GM21529 (cell line): ENCODE measurements around the gene PLXNA2.

Experiments
- ATAC-seq: cut with Tn5 transposase; IDR thresholded peaks from one replicate; pipeline ENCODE4 v1.9.1; 2021; ENCODE audit not compliant: unreplicated experiment

The PLXNA2 gene

DNA sequence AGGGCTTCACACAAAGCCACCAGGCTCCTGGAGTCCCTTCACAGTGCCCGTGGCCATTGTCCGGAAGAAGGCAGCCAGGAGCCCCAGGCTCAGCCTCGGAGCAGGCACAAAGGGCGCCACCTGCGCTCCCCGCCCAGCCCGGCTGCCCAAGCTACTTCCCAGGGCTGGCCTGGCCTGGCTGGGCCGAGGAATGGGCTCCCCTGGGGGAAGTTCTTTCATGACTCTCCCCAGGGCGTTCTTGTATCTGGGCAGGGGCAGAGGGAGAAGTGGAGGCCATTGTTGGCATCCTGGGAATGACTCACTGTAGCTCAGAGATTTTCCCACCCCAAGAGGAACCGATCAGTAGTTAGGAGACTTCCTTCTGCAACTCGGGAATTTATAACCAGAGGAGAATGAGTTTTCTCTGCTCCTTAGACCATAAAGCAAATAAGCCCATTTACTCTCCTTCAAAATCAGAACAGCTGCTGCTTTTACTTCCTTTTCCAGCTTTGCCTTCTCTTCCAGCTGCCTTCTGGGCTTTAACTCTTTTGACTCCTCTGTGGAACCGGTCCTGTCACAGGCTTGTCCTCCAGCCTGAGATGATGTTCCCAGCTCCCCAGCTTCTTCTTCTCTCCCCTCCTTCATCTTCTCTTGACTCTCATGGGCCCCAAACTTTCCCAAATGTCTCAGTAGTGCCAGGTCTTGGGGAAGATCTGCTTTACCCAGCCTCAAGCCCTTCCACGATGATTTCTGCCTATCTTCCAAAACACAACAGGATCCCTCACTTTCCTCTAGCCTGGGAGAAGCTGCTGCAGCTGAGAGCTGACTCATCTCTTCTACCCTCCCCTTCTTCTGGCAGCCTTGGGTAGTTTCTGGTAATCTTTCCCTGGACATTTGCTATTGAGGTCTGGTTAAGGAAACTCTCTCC, 214.6 kb downstream of the PLXNA2 start:
- no peak for ATAC-seq

DNA sequence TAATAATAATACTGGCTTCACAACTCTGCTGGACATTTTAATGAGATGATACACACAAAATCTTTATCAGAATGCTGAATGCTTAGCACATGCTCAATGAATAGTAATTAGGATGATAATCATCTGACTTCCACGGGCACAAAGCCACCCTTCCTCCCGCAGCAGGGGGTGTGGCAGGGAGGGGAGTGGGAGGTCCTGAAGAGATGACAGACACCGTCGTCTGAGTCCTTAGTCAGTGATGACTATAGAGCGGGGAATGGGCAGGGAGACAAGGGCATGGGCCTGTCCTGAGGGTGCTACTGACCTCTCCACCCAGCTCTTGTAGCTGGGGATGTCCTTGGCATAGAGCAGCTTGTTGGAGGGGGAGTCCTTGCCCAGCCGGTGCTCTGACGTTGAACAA, 215.7 kb downstream of the PLXNA2 start:
- ATAC-seq = no peak

DNA sequence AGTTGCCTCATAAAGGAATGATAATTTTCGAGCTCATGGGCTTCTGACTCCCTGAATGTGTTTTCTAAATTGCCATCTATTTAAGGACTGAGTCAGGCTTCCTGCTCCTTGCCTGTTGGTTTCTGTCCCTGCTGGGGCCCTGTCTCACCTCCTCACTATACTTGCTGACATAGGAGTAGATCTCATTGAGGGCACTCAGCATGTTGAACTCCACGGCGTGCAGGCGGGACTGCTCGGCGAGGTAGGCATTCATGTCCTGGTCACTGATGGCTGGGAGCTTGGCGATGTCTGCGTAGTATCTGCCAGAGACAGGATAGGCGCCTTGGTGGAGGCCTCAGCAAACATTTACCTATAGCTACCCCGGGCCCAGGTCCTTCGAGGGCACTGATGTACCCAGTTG, 216.3 kb downstream of the PLXNA2 start:
- no peak for ATAC-seq

GRCh38 chr1:208026880-208027438, 217.2 kb downstream of the PLXNA2 start:
- ATAC-seq = no peak

DNA sequence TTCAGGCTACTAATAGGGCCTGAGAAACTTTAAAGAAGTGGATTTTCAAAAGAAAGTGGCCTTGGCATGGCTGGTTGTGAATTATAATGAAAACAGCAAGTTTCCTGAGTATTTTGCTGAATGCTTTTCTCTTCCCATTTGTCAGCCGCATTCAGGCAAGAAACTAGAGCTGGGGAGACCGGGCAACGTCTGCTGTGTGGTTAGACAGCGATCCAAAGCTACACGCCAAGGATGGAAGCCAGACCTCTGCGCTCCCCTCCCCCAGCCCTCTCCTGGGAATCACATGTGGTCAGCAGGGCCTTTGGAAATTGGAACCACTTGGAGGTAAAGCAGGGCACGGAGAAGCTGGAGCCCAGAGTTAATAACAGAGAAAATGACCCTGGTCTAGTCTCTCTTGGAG, 219.2 kb downstream of the PLXNA2 start:
- no peak for ATAC-seq

- no peak for ATAC-seq
Measured at GRCh38 chr1:208024406-208024805, 219.8 kb downstream of the PLXNA2 start.

- no peak for ATAC-seq
Measured at GRCh38 chr1:208019257-208019656, 224.9 kb downstream of the PLXNA2 start.

GRCh38 chr1:208015255-208015654, 228.9 kb downstream of the PLXNA2 start:
- no peak for ATAC-seq

- ATAC-seq = no peak
Measured at GRCh38 chr1:208013210-208013609, 231.0 kb downstream of the PLXNA2 start.

- ATAC-seq = no peak
Measured at GRCh38 chr1:208012721-208013120, 231.5 kb downstream of the PLXNA2 start.

- ATAC-seq = no peak
Measured at GRCh38 chr1:208010487-208011071, 233.6 kb downstream of the PLXNA2 start.

DNA sequence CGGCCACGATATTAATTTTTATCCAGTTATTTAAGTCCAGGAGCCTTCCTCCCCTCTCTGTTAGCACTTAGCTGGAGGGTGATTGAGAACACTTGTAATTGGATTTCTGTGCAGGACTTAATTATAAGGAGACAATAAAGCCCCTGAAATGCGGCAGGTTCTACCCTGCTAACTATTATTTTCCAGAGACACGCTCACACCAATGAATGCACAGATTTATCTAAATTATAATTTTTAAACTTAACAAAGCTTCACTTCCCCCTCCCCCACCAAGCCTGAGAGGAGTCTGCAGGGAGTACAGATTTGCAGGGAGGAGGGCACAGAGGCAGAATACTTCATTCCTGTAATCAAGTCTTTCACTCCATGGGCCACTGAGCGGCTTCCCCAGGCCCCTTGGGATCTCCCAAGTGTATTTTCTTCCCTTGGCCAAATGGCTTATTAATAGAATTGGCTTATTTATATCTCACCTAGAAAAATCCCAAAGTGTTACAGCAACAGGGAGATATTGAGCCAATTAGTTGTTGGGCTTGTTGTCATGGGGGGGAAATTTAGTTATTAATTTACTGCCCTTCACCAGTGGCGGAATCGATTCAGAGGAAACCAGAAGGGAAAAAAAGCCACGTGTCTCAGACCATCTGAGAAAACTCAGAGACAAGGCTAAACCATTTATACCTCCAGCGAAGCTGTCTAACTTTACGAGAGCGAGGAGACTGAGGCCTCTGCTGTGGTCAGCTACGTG, 234.3 kb downstream of the PLXNA2 start:
- ATAC-seq = no peak

- ATAC-seq = no peak
Measured at GRCh38 chr1:208009303-208009702, 234.9 kb downstream of the PLXNA2 start.

DNA sequence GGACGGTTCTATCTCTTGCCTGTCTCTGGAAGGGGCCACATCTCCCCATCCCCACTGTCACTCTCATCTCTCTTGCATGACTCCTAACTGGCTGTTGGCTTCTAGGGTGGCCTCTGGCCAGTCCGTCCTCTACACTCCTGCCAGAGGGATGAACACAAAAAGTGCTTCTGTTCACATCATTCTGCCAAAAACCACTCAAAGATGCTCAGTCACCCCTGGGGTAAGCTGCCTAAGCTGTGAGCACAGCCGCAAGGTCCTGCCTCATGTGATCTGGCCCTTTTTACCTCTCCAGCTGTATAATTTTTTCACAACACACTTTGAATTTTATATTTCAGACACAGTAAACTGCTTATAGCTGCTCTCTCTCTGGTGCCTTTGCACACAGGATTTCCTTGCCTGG, 235.7 kb downstream of the PLXNA2 start:
- ATAC-seq = no peak

DNA sequence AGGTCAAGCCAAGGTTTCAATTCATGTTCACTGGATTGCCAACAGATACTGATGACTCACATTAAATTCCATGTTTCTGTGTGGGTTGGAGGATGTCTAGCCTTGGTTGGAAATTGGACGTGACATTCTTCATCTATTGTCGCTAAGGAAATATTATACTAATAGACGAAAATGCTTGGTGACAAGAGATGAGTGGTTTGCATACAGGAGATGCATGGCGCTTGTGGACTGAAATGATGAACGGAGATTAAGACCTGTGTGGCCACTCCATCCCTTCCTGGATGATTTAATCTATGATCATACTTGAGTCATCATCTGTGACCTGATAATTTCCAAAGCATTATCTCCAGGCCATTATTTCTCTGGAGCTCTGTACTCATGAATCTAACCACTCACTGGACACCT, 236.2 kb downstream of the PLXNA2 start:
- ATAC-seq = no peak

GRCh38 chr1:208007319-208007937, 236.8 kb downstream of the PLXNA2 start:
- ATAC-seq = no peak

DNA sequence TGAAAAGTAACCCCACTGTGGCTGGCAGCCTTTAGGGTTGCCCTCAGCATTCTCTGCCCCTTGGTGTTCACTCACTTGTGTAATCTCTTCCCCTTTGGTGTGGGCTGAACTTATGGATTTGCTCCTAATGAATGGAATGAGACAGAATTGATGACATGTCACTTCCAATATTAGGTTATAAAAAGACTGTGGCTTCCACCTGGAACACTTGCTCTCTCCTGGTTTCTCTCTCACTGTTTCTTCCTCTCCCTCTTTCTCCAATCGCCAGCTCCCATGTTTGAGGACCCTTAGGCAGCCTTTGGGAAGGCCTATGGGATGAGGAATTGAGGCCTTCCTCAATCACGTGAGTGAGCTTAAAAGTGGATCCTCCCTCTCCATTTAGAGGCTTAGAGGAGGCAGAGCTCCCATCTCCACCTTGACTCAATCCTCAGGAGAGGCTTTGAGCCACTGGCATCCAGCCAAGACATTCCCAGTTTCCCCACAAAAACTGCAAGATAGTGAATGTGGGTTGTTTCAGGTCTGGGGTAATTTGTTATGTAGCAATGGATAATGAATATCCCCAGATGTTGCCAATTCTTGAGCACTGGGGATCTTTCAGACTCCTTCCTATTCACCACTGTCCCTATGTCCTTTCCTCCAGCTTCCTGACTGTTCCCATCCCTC, 237.8 kb downstream of the PLXNA2 start:
- no peak for ATAC-seq

DNA sequence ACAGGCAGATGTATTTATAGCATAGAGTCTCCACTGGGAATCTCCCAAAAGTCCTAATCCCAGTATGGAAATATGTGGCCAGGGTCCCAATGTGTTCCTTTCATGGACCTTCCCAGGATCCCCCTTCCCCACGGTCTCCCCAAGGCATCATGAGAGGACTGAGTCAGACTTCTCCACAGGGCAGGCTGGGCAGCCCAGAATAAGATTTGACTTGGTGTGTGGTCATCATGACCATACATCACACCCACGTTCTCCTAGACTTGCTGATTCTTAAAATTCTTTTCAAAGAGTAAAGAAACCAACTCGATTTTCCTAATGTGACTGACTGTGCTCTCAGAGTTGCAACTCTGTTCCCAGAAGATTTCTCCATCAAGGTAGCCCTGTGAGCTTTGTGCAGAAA, 239.3 kb downstream of the PLXNA2 start:
- no peak for ATAC-seq

- ATAC-seq = no peak
Measured at GRCh38 chr1:208003241-208003640, 240.9 kb downstream of the PLXNA2 start.

DNA sequence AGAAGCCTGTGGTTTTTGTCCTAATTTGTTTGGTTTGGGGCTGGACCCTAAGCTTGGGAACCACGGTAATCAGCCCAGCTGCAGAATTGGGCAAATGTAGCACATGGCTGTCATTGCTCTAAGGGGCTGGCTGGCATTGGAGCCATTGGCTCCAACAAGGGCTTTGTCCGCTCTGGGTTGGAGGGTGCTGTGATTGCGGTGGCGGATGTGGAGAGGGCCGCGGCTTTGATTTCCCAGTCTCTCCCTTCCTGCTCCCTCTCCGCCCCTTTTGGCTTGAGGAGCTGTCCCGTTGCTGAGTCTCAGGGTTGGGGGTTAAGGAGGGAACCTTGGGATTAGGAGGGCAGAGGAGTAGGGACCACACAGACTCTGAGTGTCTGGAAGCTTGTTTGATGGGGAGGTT, 241.5 kb downstream of the PLXNA2 start:
- ATAC-seq = no peak

GRCh38 chr1:208002078-208002477, 242.1 kb downstream of the PLXNA2 start:
- no peak for ATAC-seq
